Right atrium auricular region (tissue), 2 donors: Measurements from ENCODE around the gene ID1. TPM values are rescaled to one million over a fixed set of nuclear protein-coding genes. Genes with fewer than 3 reads are reported as not detected.
"Not testable (repeated sequence)": the region's sequence is repeated elsewhere in the genome, so short reads cannot be mapped to it uniquely, and the experiment has no call there.

Experiments
- DNase-seq: peaks from one replicate; pipeline ENCODE4 v3.0.0-alpha.2; 2019; ENCODE audit warnings: low spot score
- H3K27ac ChIP-seq, 2 donors: fragments of 200-600 bp; sonication (generic); 1 replicate in 1 of 2; 2 replicates in 1 of 2; pipeline ENCODE4 v1.5.1; 2016 to 2019
- H3K27me3 ChIP-seq, 2 donors: fragments of 200-600 bp; sonication (generic); one replicate each; pipeline versions ENCODE4 v1.5.1 to v1.6.0; 2017 to 2019
- H3K36me3 ChIP-seq: fragments of 200-600 bp; sonication (generic); one replicate; pipeline ENCODE4 v1.5.1; 2016
- H3K4me1 ChIP-seq, 2 donors: fragments of 200-600 bp; sonication (generic); one replicate each; pipeline versions ENCODE4 v1.5.1 to v1.6.0; 2017 to 2019
- H3K4me3 ChIP-seq, 2 donors: fragments of 200-600 bp; sonication (generic); 1 replicate in 1 of 2; 2 replicates in 1 of 2; pipeline ENCODE4 v1.5.1; 2017 to 2019; ENCODE audit warnings: mild to moderate bottlenecking in 1 of 2, moderate library complexity in 1 of 2
- H3K9me3 ChIP-seq, 2 donors: fragments of 200-600 bp; sonication (generic); one replicate each; pipeline ENCODE4 v1.5.1; 2019
- total RNA-seq, 2 donors: library from RNA; depleted of rRNA; stranded (reverse); fragments of >200 nt; gene quantifications; one replicate each; pipeline ENCODE4 v1.1.0, GENCODE V29; 2016
- TF ChIP-seq, protein P1 (sequence below), 2 donors: fragments of 200-600 bp; sonication (generic); IDR thresholded peaks; one replicate each; pipeline ENCODE4 v1.5.1; 2019; ENCODE audit warnings: antibody characterized with exemption in 2 of 2

Gene ID1
- total RNA-seq, 2 donors from 2014 or later, result 450 to 815 TPM

- no peak overlapping the region for H3K4me3 ChIP-seq
- H3K27me3 ChIP-seq, result no peaks in the 10 kb centered on the region
- H3K36me3 ChIP-seq, result no peaks in the 10 kb centered on the region
- peaks cover 0 to 7% of the 10 kb centered on the region in 2 donors for H3K4me1 ChIP-seq
- TF ChIP-seq, protein P1, sequence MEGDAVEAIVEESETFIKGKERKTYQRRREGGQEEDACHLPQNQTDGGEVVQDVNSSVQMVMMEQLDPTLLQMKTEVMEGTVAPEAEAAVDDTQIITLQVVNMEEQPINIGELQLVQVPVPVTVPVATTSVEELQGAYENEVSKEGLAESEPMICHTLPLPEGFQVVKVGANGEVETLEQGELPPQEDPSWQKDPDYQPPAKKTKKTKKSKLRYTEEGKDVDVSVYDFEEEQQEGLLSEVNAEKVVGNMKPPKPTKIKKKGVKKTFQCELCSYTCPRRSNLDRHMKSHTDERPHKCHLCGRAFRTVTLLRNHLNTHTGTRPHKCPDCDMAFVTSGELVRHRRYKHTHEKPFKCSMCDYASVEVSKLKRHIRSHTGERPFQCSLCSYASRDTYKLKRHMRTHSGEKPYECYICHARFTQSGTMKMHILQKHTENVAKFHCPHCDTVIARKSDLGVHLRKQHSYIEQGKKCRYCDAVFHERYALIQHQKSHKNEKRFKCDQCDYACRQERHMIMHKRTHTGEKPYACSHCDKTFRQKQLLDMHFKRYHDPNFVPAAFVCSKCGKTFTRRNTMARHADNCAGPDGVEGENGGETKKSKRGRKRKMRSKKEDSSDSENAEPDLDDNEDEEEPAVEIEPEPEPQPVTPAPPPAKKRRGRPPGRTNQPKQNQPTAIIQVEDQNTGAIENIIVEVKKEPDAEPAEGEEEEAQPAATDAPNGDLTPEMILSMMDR (IDR thresholded peaks at IDR 0.05), result no peak
- H3K27ac ChIP-seq, result no peak overlapping the region
- no peak for DNase-seq
- H3K9me3 ChIP-seq, result no peaks in the 10 kb centered on the region
These were observed 26.5 kb upstream of the ID1 start for GRCh38 chr20:31578448-31579138.

DNA sequence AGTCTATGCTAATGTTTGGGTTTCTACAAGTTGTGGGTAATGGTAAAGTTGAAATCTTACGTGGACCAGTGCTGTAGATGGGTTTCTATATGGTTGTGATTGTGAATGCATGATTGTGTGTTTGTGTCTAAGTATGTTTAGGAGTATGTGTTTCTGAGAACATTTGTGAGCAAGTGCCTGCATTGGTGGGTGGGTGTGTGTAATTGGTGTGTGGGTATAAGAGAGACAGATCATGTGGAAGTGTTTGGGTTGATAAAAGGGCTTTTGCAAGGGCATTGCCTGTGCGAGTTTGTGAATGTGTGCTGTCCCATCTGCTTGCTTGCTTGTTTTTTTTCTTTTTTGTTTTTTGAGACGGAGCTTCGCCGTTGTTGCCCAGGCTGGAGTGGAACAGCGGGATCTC lies 25.8 kb upstream of the ID1 start:
- Histone ChIP-seq H3K36me3 (no peaks in the 10 kb centered on the region), H3K4me3 (no peak overlapping the region), H3K27me3 (no peaks in the 10 kb centered on the region), H3K27ac (no peak overlapping the region), H3K9me3 (no peaks in the 10 kb centered on the region), H3K4me1 (peaks cover 0 to under 1% of the 10 kb centered on the region in 2 donors)
- DNase-seq, result no peak
- TF ChIP-seq, protein P1 (IDR thresholded peaks at IDR 0.05), result no peak

- H3K27ac ChIP-seq, H3K4me3 ChIP-seq, H3K9me3 ChIP-seq, DNase-seq, H3K27me3 ChIP-seq, H3K36me3 ChIP-seq, H3K4me1 ChIP-seq: not testable (repeated sequence)
These were observed 25.0 kb upstream of the ID1 start for GRCh38 chr20:31579941-31580651.

DNA sequence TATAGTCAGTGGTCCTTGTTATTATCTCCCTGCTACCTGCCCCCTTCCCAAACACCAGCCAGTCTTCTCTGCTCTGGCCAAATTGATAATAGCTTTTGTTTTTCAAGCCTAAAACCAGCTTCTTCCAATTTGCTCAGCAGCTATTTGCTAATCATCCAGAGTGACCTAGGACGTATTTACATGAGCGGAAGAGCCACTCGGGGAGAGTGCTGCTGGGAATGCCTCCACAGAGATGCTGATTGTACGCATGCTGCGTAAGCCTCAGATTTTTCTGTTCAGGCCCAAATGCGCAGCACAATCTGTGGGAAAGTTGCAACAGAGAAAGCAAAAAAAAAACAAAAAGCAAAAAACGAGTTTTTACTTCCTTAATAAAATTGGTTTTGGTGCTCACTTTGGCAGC lies 24.4 kb upstream of the ID1 start:
- Histone ChIP-seq H3K36me3 (no peaks in the 10 kb centered on the region), H3K27me3 (no peaks in the 10 kb centered on the region), H3K4me1 (no peaks in the 10 kb centered on the region), H3K9me3 (no peaks in the 10 kb centered on the region), H3K4me3 (no peak overlapping the region), H3K27ac (no peak overlapping the region)
- TF ChIP-seq, protein P1 (IDR thresholded peaks at IDR 0.05), result no peak
- DNase-seq, result no peak

DNA sequence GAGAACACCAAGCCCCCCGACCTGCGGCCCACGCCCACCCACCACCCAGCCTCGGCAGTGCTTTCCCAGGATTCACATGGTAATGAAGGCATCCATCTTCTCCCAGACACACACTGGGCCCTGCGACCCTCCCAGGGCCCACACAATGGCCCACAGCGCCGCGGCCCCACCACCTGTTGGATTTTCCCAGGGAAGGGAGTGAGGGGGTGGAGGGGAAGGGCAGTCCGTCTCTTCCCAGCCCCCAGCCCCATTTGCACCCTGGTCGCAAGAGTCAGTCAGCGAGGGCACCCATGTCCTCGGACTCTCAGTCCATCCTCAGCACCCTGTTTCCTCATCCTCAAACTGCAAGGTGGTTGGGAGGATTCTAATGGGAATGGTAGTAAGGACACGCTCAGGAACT lies 23.7 kb upstream of the ID1 start:
- no peak for DNase-seq
- Histone ChIP-seq H3K36me3 (no peaks in the 10 kb centered on the region), H3K27me3 (no peaks in the 10 kb centered on the region), H3K4me1 (no peaks in the 10 kb centered on the region), H3K9me3 (no peaks in the 10 kb centered on the region), H3K27ac (no peak overlapping the region), H3K4me3 (no peak overlapping the region)
- TF ChIP-seq, protein P1 (IDR thresholded peaks at IDR 0.05), result no peak

DNA sequence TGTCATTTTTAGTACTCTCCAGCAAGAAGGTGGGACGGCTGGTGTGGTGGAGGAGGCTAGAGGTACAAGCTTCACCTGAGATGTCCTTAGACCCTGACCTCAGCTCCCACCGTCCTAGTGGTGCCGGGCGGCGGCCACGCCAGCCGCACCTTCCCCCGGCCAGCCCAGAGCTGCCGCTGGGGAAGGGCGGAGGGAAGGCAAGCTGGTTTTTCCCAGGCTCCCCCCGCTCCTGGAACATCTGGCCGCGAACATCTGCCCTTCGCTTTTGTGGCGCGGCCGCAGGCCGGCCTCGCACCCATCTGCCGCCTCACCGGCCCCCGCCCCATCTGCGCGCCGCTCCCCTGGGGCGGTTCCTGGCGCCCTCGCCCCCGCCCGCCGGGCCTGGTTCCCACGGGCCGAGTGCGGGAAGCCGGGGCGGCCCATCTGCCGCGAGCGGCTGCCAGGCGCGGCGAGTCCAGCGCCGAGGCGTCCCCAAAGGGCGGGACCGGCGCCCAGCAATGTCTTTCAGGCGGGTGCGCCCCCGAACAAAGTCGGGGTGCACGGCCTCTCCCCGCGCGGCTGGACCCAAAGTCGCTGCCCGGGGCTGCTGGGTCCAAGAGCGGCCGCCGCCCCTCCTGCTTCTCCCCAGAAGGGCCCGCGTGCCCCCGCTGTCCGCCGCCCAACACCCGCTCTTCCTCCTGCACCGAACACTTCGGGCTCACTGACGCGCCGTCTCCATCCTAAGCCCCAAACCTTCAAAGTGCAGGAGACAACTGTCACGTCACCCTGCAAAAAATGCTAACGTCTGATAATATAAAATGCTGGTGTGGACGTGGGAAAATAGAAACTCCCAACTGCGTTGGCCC lies 17.3 kb upstream of the ID1 start:
- Histone ChIP-seq H3K4me3 (peak overlapping the region; percentile 36 to 56), H3K9me3 (no peaks in the 10 kb centered on the region), H3K4me1 (peaks cover 0 to 23% of the 10 kb centered on the region in 2 donors), H3K27me3 (no peaks in the 10 kb centered on the region), H3K36me3 (no peaks in the 10 kb centered on the region), H3K27ac (peak overlapping the region; percentile 83 to 85)
- no peak for DNase-seq
- TF ChIP-seq, protein P1 (IDR thresholded peaks at IDR 0.05), result no peak
